Erythroblast (primary cell): ENCODE data around the gene DNAJA1.

Experiments used
- GATA1 ChIP-seq: IDR thresholded peaks from 2 replicates; pipeline ENCODE4 v1.6.1; 2011; ENCODE audit warnings: low read depth, mild to moderate bottlenecking, control low read depth, low read length, moderate library complexity
- POLR2A ChIP-seq: IDR thresholded peaks from 2 replicates; pipeline ENCODE4 v1.6.1; 2011; ENCODE audit warnings: mild to moderate bottlenecking, low read length

DNA sequence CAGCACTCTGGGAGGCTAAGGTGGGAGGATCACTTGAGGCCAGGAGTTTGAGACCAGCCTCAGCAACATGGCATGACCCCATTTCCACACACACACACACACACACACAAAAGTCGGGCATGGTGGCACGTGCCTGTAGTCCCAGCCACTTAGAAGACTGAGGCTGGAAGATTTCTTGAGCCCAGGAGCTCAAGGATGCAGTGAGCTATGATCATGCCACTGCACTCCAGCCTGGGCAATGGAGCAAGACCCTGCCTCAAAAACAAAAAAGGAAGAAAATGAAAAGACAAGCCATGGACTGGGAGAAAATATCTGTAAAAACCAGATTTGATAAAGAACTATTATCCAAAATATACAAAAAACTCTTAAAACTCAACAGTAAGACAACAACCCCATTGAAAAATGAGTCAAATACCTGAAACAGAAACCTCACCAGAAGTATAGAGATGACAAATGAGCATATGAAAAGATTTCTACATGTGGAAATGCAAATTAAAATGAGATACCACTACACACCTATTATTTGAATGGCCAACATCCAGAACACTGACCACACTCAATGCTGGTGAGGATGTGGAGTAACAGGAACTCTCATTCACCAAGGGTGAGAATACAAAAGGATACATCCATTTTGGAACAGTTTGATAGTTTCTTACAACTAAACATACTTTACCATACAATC is 24.7 kb downstream of the DNAJA1 start:
- TF ChIP-seq POLR2A: no peak
- no peak for TF ChIP-seq GATA1
